Spleen (tissue), 7 donors: ENCODE measurements around the gene INO80D.

Experiments
- POLR2A ChIP-seq, 3 donors: fragments of 450-650 bp; IDR thresholded peaks; one replicate each; pipeline ENCODE4 v1.5.1; 2017; ENCODE audit warnings: antibody characterized with exemption in 3 of 3, mild to moderate bottlenecking in 1 of 3
- POLR2AphosphoS5 ChIP-seq, 3 donors: sonication (generic); formaldehyde crosslinking; IDR thresholded peaks; one replicate each; pipeline ENCODE4 v1.5.1; 2017; ENCODE audit warnings: antibody characterized with exemption in 3 of 3
- TF ChIP-seq, protein P1 (sequence below), 11 experiments: fragments of 200-600 bp in 7 of 11; fragments of 450-650 bp in 4 of 11; sonication (generic) in 4 of 11; IDR thresholded peaks in 8 of 11; conservative IDR thresholded peaks in 3 of 11; 1 replicate in 7 of 11; 2 replicates in 4 of 11; pipeline versions ENCODE4 v1.4.0 to v1.8.0; 2016 to 2021; ENCODE audit warnings: antibody characterized with exemption in 11 of 11, inconsistent platforms in 4 of 11, mild to moderate bottlenecking in 1 of 11
- donor health status: DM: no; HTN: no; CAD: no; lungs with moderate emphysema.
- donor health status: DM: no; HTN: no; CAD: no.
- donor health status: DM: no; HTN: no; CAD: no.

DNA sequence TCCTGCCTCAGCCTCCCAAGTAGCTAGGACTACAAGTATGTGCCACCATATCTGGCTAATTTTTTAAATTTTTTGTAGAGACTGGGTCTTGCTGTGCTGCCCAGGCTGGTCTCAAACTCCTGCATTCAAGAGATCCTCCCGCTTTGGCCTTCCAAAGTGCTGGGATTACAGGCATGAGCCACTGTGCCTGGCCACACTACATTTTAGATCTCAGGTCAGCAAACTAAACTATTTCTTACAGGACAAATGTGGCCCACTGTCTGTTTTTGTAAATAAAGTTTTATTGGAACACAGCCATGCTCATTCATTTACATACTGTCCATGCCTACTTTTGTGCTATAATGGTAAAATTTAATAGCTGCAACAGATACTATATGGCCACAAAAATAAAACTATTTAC is 17.8 kb downstream of the INO80D start:
- TF ChIP-seq, protein P1, sequence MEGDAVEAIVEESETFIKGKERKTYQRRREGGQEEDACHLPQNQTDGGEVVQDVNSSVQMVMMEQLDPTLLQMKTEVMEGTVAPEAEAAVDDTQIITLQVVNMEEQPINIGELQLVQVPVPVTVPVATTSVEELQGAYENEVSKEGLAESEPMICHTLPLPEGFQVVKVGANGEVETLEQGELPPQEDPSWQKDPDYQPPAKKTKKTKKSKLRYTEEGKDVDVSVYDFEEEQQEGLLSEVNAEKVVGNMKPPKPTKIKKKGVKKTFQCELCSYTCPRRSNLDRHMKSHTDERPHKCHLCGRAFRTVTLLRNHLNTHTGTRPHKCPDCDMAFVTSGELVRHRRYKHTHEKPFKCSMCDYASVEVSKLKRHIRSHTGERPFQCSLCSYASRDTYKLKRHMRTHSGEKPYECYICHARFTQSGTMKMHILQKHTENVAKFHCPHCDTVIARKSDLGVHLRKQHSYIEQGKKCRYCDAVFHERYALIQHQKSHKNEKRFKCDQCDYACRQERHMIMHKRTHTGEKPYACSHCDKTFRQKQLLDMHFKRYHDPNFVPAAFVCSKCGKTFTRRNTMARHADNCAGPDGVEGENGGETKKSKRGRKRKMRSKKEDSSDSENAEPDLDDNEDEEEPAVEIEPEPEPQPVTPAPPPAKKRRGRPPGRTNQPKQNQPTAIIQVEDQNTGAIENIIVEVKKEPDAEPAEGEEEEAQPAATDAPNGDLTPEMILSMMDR (IDR thresholded peaks at IDR 0.05 in 8 of 11, conservative IDR thresholded peaks at IDR 0.05 in 3 of 11): no peak
- TF ChIP-seq POLR2A (IDR thresholded peaks at IDR 0.05): no peak
- no peak for TF ChIP-seq POLR2AphosphoS5 (IDR thresholded peaks at IDR 0.05)
